Thoracic aorta (tissue), 2 donors: ENCODE measurements around the gene MYADM. TPM values are rescaled to one million over a fixed set of nuclear protein-coding genes. Genes with fewer than 3 reads are reported as not detected.

Experiments
- ATAC-seq: fragments of 150-250 bp; one replicate; pipeline ENCODE4 v1.8.0; 2017; ENCODE audit warnings: low read depth; ENCODE audit not compliant: insufficient number of reproducible peaks, low FRiP score
- DNase-seq: peaks from one replicate; pipeline ENCODE4 v3.0.0-alpha.2; 2020; ENCODE audit warnings: low spot score
- H3K27ac ChIP-seq, 2 donors: fragments of 200-600 bp; sonication (generic); 1 replicate in 1 of 2; 2 replicates in 1 of 2; pipeline ENCODE4 v1.5.1; 2016; ENCODE audit warnings: mild to moderate bottlenecking in 2 of 2, moderate library complexity in 2 of 2
- H3K27me3 ChIP-seq: fragments of 200-600 bp; sonication (generic); replicated peaks from 2 replicates; pipeline ENCODE4 v1.6.0; 2016; ENCODE audit warnings: mild to moderate bottlenecking; ENCODE audit not compliant: insufficient read depth
- H3K36me3 ChIP-seq: fragments of 200-600 bp; sonication (generic); one replicate; pipeline ENCODE4 v1.5.1; 2016
- H3K4me1 ChIP-seq, 2 donors: fragments of 200-600 bp; sonication (generic); 1 replicate in 1 of 2; 2 replicates in 1 of 2; pipeline versions ENCODE4 v1.5.1 to v1.6.0; 2016; ENCODE audit warnings: low read depth in 2 of 2, mild to moderate bottlenecking in 1 of 2; ENCODE audit not compliant: control insufficient read depth in 1 of 2
- H3K4me3 ChIP-seq: fragments of 200-600 bp; sonication (generic); 2 replicates; pipeline ENCODE4 v1.5.1; 2016; ENCODE audit warnings: mild to moderate bottlenecking
- H3K9me3 ChIP-seq: fragments of 200-600 bp; sonication (generic); 2 replicates; pipeline ENCODE4 v1.5.1; 2016
- total RNA-seq, 2 donors: library from RNA; depleted of rRNA; stranded (reverse); fragments of >200 nt; gene quantifications; one replicate each; pipeline versions ENCODE4 v1.1.0 to v1.2.3, GENCODE V29; 2016
- TF ChIP-seq, protein P1 (sequence below): fragments of 200-600 bp; sonication (generic); IDR thresholded peaks from one replicate; pipeline ENCODE4 v1.5.1; 2019; ENCODE audit warnings: antibody characterized with exemption

Gene MYADM
- total RNA-seq, 2 donors from 2014 or later = 151 to 300 TPM

DNA sequence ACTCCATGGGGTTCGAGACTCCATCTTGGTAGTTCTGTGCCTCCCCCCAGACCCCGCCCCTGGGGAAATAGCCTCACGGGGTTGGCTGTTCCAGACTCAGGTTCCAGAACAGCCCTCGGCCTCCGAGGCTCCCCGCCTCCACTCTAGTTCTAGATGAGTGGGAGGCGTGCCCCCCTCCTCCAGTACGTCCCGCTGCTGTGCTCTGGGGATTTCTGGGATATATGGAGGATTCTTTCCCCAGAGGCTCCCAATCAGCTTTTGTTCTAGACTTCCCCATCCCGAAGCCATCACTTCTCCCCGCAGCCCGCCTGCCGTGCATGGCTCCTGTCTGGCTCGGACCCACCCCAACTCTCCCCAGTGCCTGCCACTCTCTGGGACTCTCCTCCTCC is 39.5 kb downstream of the MYADM start:
- peaks cover 0 to 18% of the 10 kb centered on the region in 2 donors for H3K4me1 ChIP-seq
- H3K27me3 ChIP-seq = peaks cover 22% of the 10 kb centered on the region
- H3K36me3 ChIP-seq = no peaks in the 10 kb centered on the region
- no peak for ATAC-seq
- H3K9me3 ChIP-seq = no peaks in the 10 kb centered on the region
- H3K4me3 ChIP-seq = no peak overlapping the region
- H3K27ac ChIP-seq = no peak overlapping the region
- no peak for DNase-seq
- TF ChIP-seq, protein P1, sequence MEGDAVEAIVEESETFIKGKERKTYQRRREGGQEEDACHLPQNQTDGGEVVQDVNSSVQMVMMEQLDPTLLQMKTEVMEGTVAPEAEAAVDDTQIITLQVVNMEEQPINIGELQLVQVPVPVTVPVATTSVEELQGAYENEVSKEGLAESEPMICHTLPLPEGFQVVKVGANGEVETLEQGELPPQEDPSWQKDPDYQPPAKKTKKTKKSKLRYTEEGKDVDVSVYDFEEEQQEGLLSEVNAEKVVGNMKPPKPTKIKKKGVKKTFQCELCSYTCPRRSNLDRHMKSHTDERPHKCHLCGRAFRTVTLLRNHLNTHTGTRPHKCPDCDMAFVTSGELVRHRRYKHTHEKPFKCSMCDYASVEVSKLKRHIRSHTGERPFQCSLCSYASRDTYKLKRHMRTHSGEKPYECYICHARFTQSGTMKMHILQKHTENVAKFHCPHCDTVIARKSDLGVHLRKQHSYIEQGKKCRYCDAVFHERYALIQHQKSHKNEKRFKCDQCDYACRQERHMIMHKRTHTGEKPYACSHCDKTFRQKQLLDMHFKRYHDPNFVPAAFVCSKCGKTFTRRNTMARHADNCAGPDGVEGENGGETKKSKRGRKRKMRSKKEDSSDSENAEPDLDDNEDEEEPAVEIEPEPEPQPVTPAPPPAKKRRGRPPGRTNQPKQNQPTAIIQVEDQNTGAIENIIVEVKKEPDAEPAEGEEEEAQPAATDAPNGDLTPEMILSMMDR = no peak

DNA sequence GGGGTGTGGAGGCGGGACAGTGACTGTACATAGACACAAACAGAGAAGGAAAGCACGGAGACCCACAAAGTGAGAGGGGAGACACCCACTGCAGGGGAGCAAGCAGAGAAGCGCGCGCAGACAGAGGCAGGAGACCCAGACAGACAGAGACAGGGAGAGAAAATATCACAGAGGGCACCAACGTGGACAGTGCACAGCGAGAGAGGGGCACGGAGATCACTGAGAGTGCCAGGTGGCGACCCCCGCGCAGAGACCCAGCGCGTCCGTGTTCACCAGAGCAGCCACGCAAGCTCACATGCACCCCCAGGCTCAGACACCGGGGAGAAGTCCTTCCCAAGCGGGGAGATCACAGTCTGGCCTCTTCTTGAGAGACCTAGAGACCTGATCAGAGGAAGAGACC is 40.0 kb downstream of the MYADM start:
- H3K4me3 ChIP-seq = no peak overlapping the region
- TF ChIP-seq, protein P1 = no peak
- no peaks in the 10 kb centered on the region for H3K36me3 ChIP-seq
- DNase-seq = no peak
- peaks cover 22% of the 10 kb centered on the region for H3K27me3 ChIP-seq
- peaks cover 0 to 18% of the 10 kb centered on the region in 2 donors for H3K4me1 ChIP-seq
- no peaks in the 10 kb centered on the region for H3K9me3 ChIP-seq
- ATAC-seq = no peak
- H3K27ac ChIP-seq = no peak overlapping the region

DNA sequence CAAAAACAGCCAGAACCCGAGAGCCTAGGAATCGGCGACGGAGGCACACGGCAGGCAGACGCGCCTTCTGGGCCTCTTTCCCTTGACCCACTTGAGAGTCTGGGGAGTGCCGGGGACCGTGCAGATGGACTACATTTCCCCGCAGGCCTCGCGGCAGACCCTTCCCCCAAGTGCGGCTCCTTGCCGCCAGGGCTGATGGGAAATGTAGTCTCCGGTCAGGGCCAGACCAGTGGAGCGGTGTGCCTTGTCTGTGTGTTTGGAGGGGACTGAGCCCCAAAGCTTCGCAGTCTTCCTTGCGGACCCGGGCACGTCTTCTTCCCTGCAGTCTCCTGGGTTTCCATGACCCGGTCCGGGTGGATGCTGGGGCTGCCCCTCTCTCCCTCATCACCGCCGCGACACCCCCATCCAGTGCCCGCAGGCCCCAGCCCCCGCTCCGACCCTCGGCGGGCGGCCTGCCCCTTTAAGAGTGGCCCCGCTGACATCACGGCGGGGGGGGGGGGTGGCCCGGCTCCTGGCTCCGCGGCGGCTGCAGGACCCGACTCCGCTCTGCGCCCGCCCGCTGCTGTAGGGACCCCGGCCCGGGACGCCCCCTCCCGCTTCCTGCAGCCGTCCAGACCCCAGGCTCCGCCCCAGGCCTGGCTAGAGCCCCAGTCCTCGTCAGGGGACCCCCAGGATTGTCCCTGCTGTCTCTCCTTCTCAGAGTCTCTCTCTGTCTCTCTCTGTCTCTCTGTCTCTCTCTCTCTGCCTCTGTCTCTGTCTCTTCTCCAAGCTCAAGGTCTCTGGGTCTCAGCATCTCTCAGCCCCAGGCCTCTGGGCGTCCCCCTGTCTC is 40.6 kb downstream of the MYADM start:
- TF ChIP-seq, protein P1 = no peak
- DNase-seq = no peak
- peaks cover 0 to 18% of the 10 kb centered on the region in 2 donors for H3K4me1 ChIP-seq
- no peaks in the 10 kb centered on the region for H3K36me3 ChIP-seq
- peak overlapping the region; percentile 15 for H3K4me3 ChIP-seq
- peaks cover 22% of the 10 kb centered on the region for H3K27me3 ChIP-seq
- ATAC-seq = no peak
- no peaks in the 10 kb centered on the region for H3K9me3 ChIP-seq
- no peak overlapping the region for H3K27ac ChIP-seq

DNA sequence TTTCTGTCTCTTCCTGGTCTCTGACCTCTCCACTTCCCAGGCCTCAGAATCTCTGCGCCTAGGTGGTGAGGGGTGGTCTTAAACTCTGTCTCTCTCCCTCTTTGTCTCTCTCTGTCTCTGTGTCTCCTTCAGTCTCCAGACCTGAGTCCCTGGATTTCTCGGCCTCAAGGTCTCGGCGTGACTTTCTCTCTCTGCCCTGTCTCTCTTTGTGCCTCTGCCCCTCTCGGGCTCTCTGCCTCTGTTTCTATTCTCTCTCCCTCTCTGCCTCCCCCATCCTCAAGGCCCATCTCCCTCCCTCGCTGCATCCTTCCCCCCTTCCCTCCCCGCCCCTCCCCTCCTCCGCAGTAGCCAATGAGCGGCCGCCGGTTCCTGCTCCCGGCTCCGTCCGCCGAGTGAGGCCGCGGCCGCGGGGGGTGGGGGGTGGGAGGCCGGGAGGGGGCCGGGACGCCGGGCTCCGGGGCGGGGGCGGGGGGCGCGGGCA is 41.3 kb downstream of the MYADM start, which contains the start of gene CACNG7:
Gene CACNG7, plus strand, starts transcription at position 344 of the 481 bp plus-strand sequence. CDS start 3,554 bp downstream, outside the sequence.
- H3K9me3 ChIP-seq = no peaks in the 10 kb centered on the region
- H3K4me3 ChIP-seq = peak within 1 kb of the TSS; percentile 15
- no peaks in the 10 kb centered on the region for H3K36me3 ChIP-seq
- H3K27ac ChIP-seq = no peak within 1 kb of the TSS
- no peak for ATAC-seq
- H3K4me1 ChIP-seq = peaks cover 0 to 18% of the 10 kb centered on the region in 2 donors
- DNase-seq = no peak
- peaks cover 22% of the 10 kb centered on the region for H3K27me3 ChIP-seq
- TF ChIP-seq, protein P1 = no peak

DNA sequence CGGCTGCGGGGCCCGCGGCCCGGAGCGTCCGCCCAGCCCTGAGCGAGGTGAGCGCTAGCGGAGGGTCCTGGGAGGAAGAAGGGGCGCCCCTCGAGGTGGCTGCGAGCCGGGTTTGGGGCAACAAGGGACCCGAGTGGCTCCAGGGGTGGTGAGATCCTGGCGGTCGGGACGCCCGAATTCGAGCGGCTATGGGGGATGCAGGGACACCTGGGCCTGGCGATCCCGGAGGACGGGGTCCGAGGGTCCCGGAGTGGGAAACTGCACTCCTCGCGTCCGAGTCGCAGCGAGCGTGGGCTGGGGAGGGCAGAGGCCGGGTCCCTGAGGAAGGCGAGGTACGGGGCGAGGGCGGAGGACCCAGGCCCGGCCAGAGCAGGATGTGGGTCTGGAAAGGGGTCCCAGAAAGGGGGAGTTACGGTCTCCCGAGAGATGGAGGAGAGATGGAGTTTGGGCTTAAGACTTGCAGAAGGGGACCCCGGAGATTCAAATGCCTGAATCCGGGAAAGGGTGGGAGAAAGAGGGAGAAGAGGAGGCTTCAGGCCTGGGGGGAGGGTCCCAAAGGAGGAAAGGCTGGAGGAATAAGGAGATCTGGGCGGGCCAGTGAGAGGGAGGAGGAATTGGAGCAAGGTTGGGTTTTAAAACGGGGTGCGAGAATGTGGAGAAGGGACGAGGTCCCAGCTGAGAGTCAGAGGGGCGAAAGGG is 41.9 kb downstream of the MYADM start:
- peaks cover 22% of the 10 kb centered on the region for H3K27me3 ChIP-seq
- DNase-seq (no peak), ATAC-seq (no peak)
- no peak overlapping the region for H3K27ac ChIP-seq
- H3K36me3 ChIP-seq = no peaks in the 10 kb centered on the region
- H3K9me3 ChIP-seq = no peaks in the 10 kb centered on the region
- TF ChIP-seq, protein P1 = no peak
- no peak overlapping the region for H3K4me3 ChIP-seq
- peaks cover 0 to 18% of the 10 kb centered on the region in 2 donors for H3K4me1 ChIP-seq
